BJ (cell line): ENCODE measurements around the gene BTC. TPM values are rescaled to one million over a fixed set of nuclear protein-coding genes. Genes with fewer than 3 reads are reported as not detected.

Experiments used
- CTCF ChIA-PET: fragments of 350-600 bp; formaldehyde crosslinking; extraction: SDS; loops from one replicate; lab custom pipeline; 2021; ENCODE audit warnings: antibody characterized with exemption, inconsistent platforms; lab: Yijun Ruan, JAX
- POLR2A ChIA-PET: fragments of 300-600 bp; sonication (Branson Sonifier 250); formaldehyde crosslinking; extraction: SDS; loops from one replicate; lab custom pipeline; 2021; ENCODE audit warnings: antibody characterized with exemption; lab: Charles Lee
- DNase-seq: peaks from one replicate; pipeline ENCODE4 v3.0.0-alpha.2; 2011; ENCODE audit warnings: low read depth
- H3K27me3 ChIP-seq: 2 replicates; pipeline ENCODE4 v1.6.0; 2011; ENCODE audit warnings: low read length; ENCODE audit not compliant: control insufficient read depth, insufficient read depth
- H3K36me3 ChIP-seq: 2 replicates; pipeline ENCODE4 v1.5.1; 2011; ENCODE audit warnings: low read length; ENCODE audit not compliant: control insufficient read depth, insufficient read depth
- H3K4me3 ChIP-seq: 2 replicates; pipeline ENCODE4 v1.5.1; 2011; ENCODE audit warnings: low read depth, mild to moderate bottlenecking, control low read depth, low read length
- polyA plus RNA-seq: library from polyadenylated mRNA; depleted of rRNA; stranded (reverse); fragments of >200 nt; gene quantifications from 2 replicates; pipeline ENCODE4 v1.2.3, GENCODE V29; 2011
- TF ChIP-seq, protein P1 (sequence below): IDR thresholded peaks from 2 replicates; pipeline ENCODE4 v1.5.1; 2011; ENCODE audit warnings: low read depth, mild to moderate bottlenecking, control low read depth, inconsistent platforms, low read length, moderate library complexity; ENCODE audit not compliant: insufficient read depth

BTC gene
- polyA plus RNA-seq, 1 experiment: not detected

DNA sequence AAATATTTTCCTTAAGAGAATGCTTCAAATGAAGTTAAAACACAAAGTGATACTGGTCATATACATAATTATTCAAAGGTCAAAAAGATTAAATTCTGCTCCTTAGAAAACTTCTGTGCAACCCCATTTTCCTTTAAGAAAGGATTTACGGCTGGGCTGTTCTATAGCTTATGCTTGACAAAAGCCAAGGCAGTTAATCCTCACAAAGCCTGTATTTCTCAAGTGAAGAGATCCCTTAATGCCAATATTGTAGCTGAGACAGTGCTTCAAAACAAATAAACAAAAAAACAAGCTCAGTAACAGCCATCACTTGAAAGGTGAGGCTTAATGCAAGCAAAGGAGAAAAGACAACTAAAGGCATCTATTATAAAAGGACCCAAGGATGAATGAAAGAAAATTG, 42.5 kb downstream of the BTC start:
- Histone ChIP-seq H3K27me3 (no peaks in the 10 kb centered on the region), H3K4me3 (no peak overlapping the region), H3K36me3 (no peaks in the 10 kb centered on the region)
- POLR2A ChIA-PET: no interaction called here
- no peak for DNase-seq
- TF ChIP-seq, protein P1, sequence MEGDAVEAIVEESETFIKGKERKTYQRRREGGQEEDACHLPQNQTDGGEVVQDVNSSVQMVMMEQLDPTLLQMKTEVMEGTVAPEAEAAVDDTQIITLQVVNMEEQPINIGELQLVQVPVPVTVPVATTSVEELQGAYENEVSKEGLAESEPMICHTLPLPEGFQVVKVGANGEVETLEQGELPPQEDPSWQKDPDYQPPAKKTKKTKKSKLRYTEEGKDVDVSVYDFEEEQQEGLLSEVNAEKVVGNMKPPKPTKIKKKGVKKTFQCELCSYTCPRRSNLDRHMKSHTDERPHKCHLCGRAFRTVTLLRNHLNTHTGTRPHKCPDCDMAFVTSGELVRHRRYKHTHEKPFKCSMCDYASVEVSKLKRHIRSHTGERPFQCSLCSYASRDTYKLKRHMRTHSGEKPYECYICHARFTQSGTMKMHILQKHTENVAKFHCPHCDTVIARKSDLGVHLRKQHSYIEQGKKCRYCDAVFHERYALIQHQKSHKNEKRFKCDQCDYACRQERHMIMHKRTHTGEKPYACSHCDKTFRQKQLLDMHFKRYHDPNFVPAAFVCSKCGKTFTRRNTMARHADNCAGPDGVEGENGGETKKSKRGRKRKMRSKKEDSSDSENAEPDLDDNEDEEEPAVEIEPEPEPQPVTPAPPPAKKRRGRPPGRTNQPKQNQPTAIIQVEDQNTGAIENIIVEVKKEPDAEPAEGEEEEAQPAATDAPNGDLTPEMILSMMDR: no peak
- CTCF ChIA-PET: no interaction called here

DNA sequence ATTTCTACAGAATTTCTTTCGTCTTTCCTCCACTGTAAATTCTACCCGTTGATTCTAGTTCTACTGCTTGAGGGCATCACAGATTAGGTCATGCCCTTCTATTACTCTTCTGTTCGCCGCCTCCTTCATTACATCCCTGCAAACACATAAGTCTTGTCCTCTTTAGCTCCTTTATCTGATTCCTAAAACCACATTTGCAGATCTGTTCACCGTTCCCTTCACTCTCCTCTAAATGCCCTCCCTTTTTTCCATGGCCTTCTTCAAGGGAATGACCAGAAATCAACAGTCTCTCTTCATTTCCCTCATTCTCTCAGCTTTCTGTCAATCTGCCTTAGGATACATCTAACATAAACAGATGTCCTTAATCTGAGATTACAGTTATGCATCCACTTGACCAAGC, 43.1 kb downstream of the BTC start:
- H3K4me3 ChIP-seq: no peak overlapping the region
- TF ChIP-seq, protein P1: no peak
- no peak for DNase-seq
- POLR2A ChIA-PET: no interaction called here
- H3K36me3 ChIP-seq: no peaks in the 10 kb centered on the region
- CTCF ChIA-PET: no interaction called here
- H3K27me3 ChIP-seq: no peaks in the 10 kb centered on the region

DNA sequence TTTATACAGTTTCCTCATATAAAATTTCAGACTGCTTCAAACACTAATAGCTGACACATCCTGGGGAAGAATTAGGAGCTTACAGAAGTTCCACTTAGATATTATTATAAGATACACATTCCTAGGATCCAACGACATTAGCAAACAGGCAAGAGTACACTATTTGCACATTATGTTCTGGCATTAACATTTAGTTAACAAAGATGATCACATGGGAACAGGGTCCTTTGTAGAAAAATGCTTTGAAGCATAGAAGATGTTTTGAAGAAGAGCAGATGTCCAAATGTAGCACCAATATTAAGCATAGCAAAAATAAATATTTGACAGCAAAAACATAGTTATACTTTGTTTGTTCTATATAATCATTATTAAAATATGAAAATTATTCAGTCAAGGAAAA, 52.1 kb downstream of the BTC start:
- ChIA-PET POLR2A (no interaction called here), CTCF (no interaction called here)
- H3K36me3 ChIP-seq: no peaks in the 10 kb centered on the region
- H3K27me3 ChIP-seq: no peaks in the 10 kb centered on the region
- TF ChIP-seq, protein P1: no peak
- no peak for DNase-seq
- no peak overlapping the region for H3K4me3 ChIP-seq

DNA sequence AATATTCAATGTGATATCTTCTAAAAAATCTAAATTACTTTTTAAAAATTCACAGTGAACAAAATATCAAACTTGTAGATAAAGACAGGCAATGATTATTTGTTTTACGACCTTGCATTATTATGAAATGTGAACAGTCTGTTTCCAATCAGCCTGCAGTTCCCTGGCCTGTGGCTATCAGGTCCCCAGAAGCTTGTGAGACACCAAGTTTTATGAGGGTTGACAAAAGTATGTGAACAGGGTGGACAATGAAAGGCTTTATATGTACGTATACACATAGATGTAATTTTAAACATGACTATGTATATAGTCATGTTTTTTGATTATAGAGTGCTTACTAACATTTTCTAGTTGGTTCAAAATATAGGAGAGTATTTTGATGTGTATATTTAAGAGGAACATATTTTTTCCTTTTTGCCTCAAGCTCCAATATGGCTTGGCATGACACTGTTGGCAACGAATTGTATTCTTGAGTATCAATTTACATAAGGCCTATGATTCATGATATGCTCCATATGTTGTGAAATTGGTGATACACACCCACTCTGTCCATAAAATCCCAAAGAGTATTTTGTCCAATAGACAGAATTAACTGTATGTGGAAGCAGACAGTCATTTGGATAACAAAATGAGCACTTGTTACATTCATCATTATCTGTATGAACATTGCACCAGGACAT, 55.7 kb downstream of the BTC start:
- H3K4me3 ChIP-seq: no peak overlapping the region
- TF ChIP-seq, protein P1: no peak
- H3K27me3 ChIP-seq: peaks cover 2% of the 10 kb centered on the region; the same call in 1 of the 2 replicates
- ChIA-PET CTCF (no interaction called here), POLR2A (no interaction called here)
- no peak for DNase-seq
- no peaks in the 10 kb centered on the region for H3K36me3 ChIP-seq

DNA sequence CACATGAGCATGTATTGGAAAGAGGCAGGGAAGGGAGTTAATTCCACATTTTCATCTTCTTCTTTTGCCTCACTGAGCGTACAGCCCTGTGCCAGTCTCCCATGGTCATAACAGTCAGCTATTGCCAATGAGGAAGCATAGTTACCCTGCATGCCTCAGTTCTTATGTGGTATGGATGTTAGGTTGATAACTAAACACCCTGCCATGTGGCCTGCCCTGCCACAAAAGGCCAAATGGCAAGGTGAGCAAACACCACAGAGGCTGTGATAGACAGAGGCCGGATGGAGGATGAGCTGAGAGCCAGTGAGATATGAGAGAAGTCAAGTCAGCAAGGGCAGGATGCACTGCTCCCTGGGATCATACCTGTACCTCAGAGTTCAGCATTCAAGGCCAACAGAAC, 59.3 kb downstream of the BTC start:
- peaks cover 2% of the 10 kb centered on the region; the same call in 1 of the 2 replicates for H3K27me3 ChIP-seq
- no peak for DNase-seq
- ChIA-PET CTCF (no interaction called here), POLR2A (no interaction called here)
- TF ChIP-seq, protein P1: no peak
- H3K36me3 ChIP-seq: no peaks in the 10 kb centered on the region
- no peak overlapping the region for H3K4me3 ChIP-seq
